Neural crest cell (in vitro differentiated cells): ENCODE data around the gene PTPN2. TPM values are rescaled to one million over a fixed set of nuclear protein-coding genes. Genes with fewer than 3 reads are reported as not detected.

ENCODE experiments used
- DNase-seq: peaks from one replicate; pipeline ENCODE4 v3.0.0; 2021; ENCODE audit warnings: low read depth, mixed read lengths, low spot score
- H3K27ac Mint-ChIP-seq: one replicate; pipeline ENCODE4 v1.8.0; 2021; ENCODE audit warnings: mild to moderate bottlenecking, mixed read lengths; ENCODE audit not compliant: unreplicated experiment
- H3K27me3 Mint-ChIP-seq: 2 replicates; pipeline ENCODE4 v1.8.0; 2021; ENCODE audit warnings: low read depth, mild to moderate bottlenecking, mixed read lengths
- H3K36me3 Mint-ChIP-seq: 2 replicates; pipeline ENCODE4 v1.8.0; 2021; ENCODE audit warnings: low read depth, mild to moderate bottlenecking, mixed read lengths
- H3K4me1 Mint-ChIP-seq: 2 replicates; pipeline ENCODE4 v1.8.0; 2021; ENCODE audit warnings: mixed read lengths
- H3K4me3 Mint-ChIP-seq: one replicate; pipeline ENCODE4 v1.8.0; 2021; ENCODE audit warnings: mild to moderate bottlenecking, mixed read lengths
- H3K9me3 Mint-ChIP-seq: 2 replicates; pipeline ENCODE4 v1.8.0; 2021; ENCODE audit warnings: mixed read lengths
- CTCF ChIP-seq: fragments of 200-600 bp; sonication (generic); conservative IDR thresholded peaks from 2 replicates; pipeline ENCODE4 v1.5.0; 2021; ENCODE audit warnings: antibody characterized with exemption, mild to moderate bottlenecking
- total RNA-seq: library from RNA; stranded (reverse); gene quantifications from 2 replicates; pipeline ENCODE4 v1.2.1, GENCODE V29; 2021

PTPN2 gene
- total RNA-seq, 1 donor from 2014 or later, result 34.4 TPM

GRCh38 chr18:12821408-12821807 is 62.6 kb downstream of the PTPN2 start:
- no peak overlapping the region for H3K27ac Mint-ChIP-seq
- peaks cover 10% of the 10 kb centered on the region for H3K36me3 Mint-ChIP-seq
- no peak overlapping the region for H3K4me3 Mint-ChIP-seq

GRCh38 chr18:12820506-12820905 is 63.5 kb downstream of the PTPN2 start:
- Mint-ChIP-seq H3K4me3 (no peak overlapping the region), H3K27me3 (no peaks in the 10 kb centered on the region), H3K9me3 (no peaks in the 10 kb centered on the region), H3K36me3 (peaks cover 12% of the 10 kb centered on the region), H3K27ac (no peak overlapping the region), H3K4me1 (no peaks in the 10 kb centered on the region)
- DNase-seq, result no peak
- TF ChIP-seq CTCF, result no peak

More at GRCh38 chr18:12821408-12821807, 62.6 kb downstream of the PTPN2 start:
- H3K9me3 Mint-ChIP-seq, result no peaks in the 10 kb centered on the region
- no peaks in the 10 kb centered on the region for H3K27me3 Mint-ChIP-seq
- no peak for TF ChIP-seq CTCF
- DNase-seq, result no peak
- H3K4me1 Mint-ChIP-seq, result no peaks in the 10 kb centered on the region

- peaks cover 8% of the 10 kb centered on the region for H3K36me3 Mint-ChIP-seq
- no peak for TF ChIP-seq CTCF
- H3K27me3 Mint-ChIP-seq, result no peaks in the 10 kb centered on the region
- H3K4me3 Mint-ChIP-seq, result no peak overlapping the region
- no peaks in the 10 kb centered on the region for H3K4me1 Mint-ChIP-seq
- no peak overlapping the region for H3K27ac Mint-ChIP-seq
- no peaks in the 10 kb centered on the region for H3K9me3 Mint-ChIP-seq
- DNase-seq, result no peak
Observed at GRCh38 chr18:12819841-12820240, 64.2 kb downstream of the PTPN2 start.

GRCh38 chr18:12819322-12819721 is 64.7 kb downstream of the PTPN2 start:
- H3K9me3 Mint-ChIP-seq, result no peaks in the 10 kb centered on the region
- H3K36me3 Mint-ChIP-seq, result peaks cover 7% of the 10 kb centered on the region
- H3K27ac Mint-ChIP-seq, result no peak overlapping the region
- no peak for DNase-seq
- no peaks in the 10 kb centered on the region for H3K27me3 Mint-ChIP-seq
- TF ChIP-seq CTCF, result no peak
- H3K4me3 Mint-ChIP-seq, result no peak overlapping the region
- H3K4me1 Mint-ChIP-seq, result no peaks in the 10 kb centered on the region

GRCh38 chr18:12818243-12818642 is 65.8 kb downstream of the PTPN2 start:
- Mint-ChIP-seq H3K4me3 (no peak overlapping the region), H3K27ac (no peak overlapping the region), H3K4me1 (no peaks in the 10 kb centered on the region), H3K27me3 (no peaks in the 10 kb centered on the region), H3K9me3 (no peaks in the 10 kb centered on the region), H3K36me3 (peaks cover 6% of the 10 kb centered on the region)
- DNase-seq, result no peak
- TF ChIP-seq CTCF, result no peak

- DNase-seq, result no peak
- H3K27ac Mint-ChIP-seq, result no peak overlapping the region
- H3K4me1 Mint-ChIP-seq, result no peaks in the 10 kb centered on the region
- no peaks in the 10 kb centered on the region for H3K27me3 Mint-ChIP-seq
- peaks cover 6% of the 10 kb centered on the region for H3K36me3 Mint-ChIP-seq
- no peaks in the 10 kb centered on the region for H3K9me3 Mint-ChIP-seq
- H3K4me3 Mint-ChIP-seq, result no peak overlapping the region
- TF ChIP-seq CTCF, result no peak
Observed at GRCh38 chr18:12816451-12816850, 67.6 kb downstream of the PTPN2 start.
